ENCODE measurements around the gene CCDC187. TPM values are rescaled to one million over a fixed set of nuclear protein-coding genes. Genes with fewer than 3 reads are reported as not detected.

The CCDC187 gene
- total RNA-seq, 4 donors from 2014 or later, result 0.40 to 1.1 (median 0.41) TPM; not detected in 1

- TF ChIP-seq POLR2AphosphoS5 (IDR thresholded peaks at IDR 0.05) (no peak), POLR2A (IDR thresholded peaks at IDR 0.05) (no peak), CTCF (IDR thresholded peaks at IDR 0.05) (no peak), EP300 (IDR thresholded peaks at IDR 0.05; ENCODE audit: low read depth) (no peak)
- no peak overlapping the region for H3K4me3 ChIP-seq
- in situ Hi-C loops (cut with MboI; ENCODE audit: low pct_ligation_motif_present in 1 of 4, low pct_unique_long_range_greater_than_20kb in 1 of 4, low sequenced_read_pairs in 3 of 4), result no loop called here
- H3K9me3 ChIP-seq, result peaks cover 0 to 5% of the 10 kb centered on the region in 2 donors
- H3K4me1 ChIP-seq, result no peaks in the 10 kb centered on the region
- intact Hi-C loops (cut with DNase I; ENCODE audit: low total_unique reads), result no loop called here
- DNase-seq, result no peak
- H3K27me3 ChIP-seq, result no peaks in the 10 kb centered on the region
- no peak overlapping the region for H3K27ac ChIP-seq
- H3K36me3 ChIP-seq, result no peaks in the 10 kb centered on the region
- 91% methylated on average over 13 of the region's 13 CpGs; no CpG with 5 or more reads in 1 of the 2 donors for WGBS, 2 donors (ENCODE audit: low coverage in 1 of 2)
These were observed 13.2 kb upstream of the CCDC187 start for GRCh38 chr9:136316896-136317676.

- no peak for TF ChIP-seq POLR2AphosphoS5 (IDR thresholded peaks at IDR 0.05)
- no peak for TF ChIP-seq POLR2A (IDR thresholded peaks at IDR 0.05)
- no peak for TF ChIP-seq EP300 (IDR thresholded peaks at IDR 0.05; ENCODE audit: low read depth)
- no peak for TF ChIP-seq CTCF (IDR thresholded peaks at IDR 0.05)
- Histone ChIP-seq H3K27ac (no peak overlapping the region), H3K27me3 (peaks cover 4% of the 10 kb centered on the region), H3K4me3 (no peak overlapping the region), H3K4me1 (peaks cover 0 to 4% (median 3%) of the 10 kb centered on the region in 4 donors), H3K9me3 (peaks cover 0 to 5% of the 10 kb centered on the region in 2 donors), H3K36me3 (no peaks in the 10 kb centered on the region)
- in situ Hi-C loops (cut with MboI; ENCODE audit: low pct_ligation_motif_present in 1 of 4, low pct_unique_long_range_greater_than_20kb in 1 of 4, low sequenced_read_pairs in 3 of 4) (no loop called here), intact Hi-C loops (cut with DNase I; ENCODE audit: low total_unique reads) (no loop called here)
- WGBS, 2 donors (ENCODE audit: low coverage in 1 of 2), result 95% methylated on average over 4 to 23 of the region's 23 CpGs
- no peak for DNase-seq
These were observed 12.4 kb upstream of the CCDC187 start for GRCh38 chr9:136316271-136316751.

- in situ Hi-C loops (cut with MboI; ENCODE audit: low pct_ligation_motif_present in 1 of 4, low pct_unique_long_range_greater_than_20kb in 1 of 4, low sequenced_read_pairs in 3 of 4), result no loop called here
These were observed 11.1 kb upstream of the CCDC187 start for GRCh38 chr9:136314944-136315343.

More at GRCh38 chr9:136314944-136315343, 11.1 kb upstream of the CCDC187 start:
- DNase-seq, result no peak
- intact Hi-C loops (cut with DNase I; ENCODE audit: low total_unique reads), result no loop called here
- no peaks in the 10 kb centered on the region for H3K36me3 ChIP-seq
- peaks cover 0 to 5% of the 10 kb centered on the region in 2 donors for H3K9me3 ChIP-seq
- H3K4me1 ChIP-seq, result peaks cover 0 to 10% (median 3%) of the 10 kb centered on the region in 4 donors
- 85% methylated on average over 4 of the region's 4 CpGs; no CpG with 5 or more reads in 1 of the 2 donors for WGBS, 2 donors (ENCODE audit: low coverage in 1 of 2)
- TF ChIP-seq EP300 (IDR thresholded peaks at IDR 0.05; ENCODE audit: low read depth) (no peak), CTCF (IDR thresholded peaks at IDR 0.05) (no peak), POLR2AphosphoS5 (IDR thresholded peaks at IDR 0.05) (no peak), POLR2A (IDR thresholded peaks at IDR 0.05) (no peak)
- H3K4me3 ChIP-seq, result no peak overlapping the region
- peaks cover 13% of the 10 kb centered on the region for H3K27me3 ChIP-seq
- no peak overlapping the region for H3K27ac ChIP-seq

Measured in transverse colon (tissue), 4 donors.